ENCODE results near the gene RNF114. TPM values are rescaled to one million over a fixed set of nuclear protein-coding genes. Genes with fewer than 3 reads are reported as not detected.

The RNF114 gene
- total RNA-seq: 72.4 and 89.9 TPM in 2 replicates

GRCh38 chr20:49936153-49937026 lies at the start of gene RNF114:
RNF114 (plus strand) TSS chr20:49936397; CDS start chr20:49936413, 16 bp downstream.

GRCh38 chr20:49915380-49916145 lies 20.6 kb upstream of the RNF114 start, which contains the start of gene SPATA2:
SPATA2 (minus strand) TSS chr20:49915529; CDS start chr20:49908490, 7,039 bp downstream.

GRCh38 chr20:49982346-49983122 lies 46.3 kb downstream of the RNF114 start, which contains the start of gene SNAI1:
SNAI1 (plus strand) TSS chr20:49982980; CDS start chr20:49983060, 80 bp downstream.

Small RNAs within 50 kb of the gene (small RNA-seq; reads per million reads assigned to genes)
- not detected for gene RF00017
- not detected for gene RF00019
- not detected for gene RNU6-147P

Other genes starting within 250 kb of the RNF114 start
- gene B4GALT5, start 222.5 kb upstream of the RNF114 start, total RNA-seq: 19.3 and 20.2 TPM in 2 replicates
- gene SLC9A8, start 123.6 kb upstream of the RNF114 start, total RNA-seq: 10.1 and 10.8 TPM in 2 replicates
- 3.1 and 3.5 TPM in 2 replicates for gene SPATA2, start 20.9 kb upstream of the RNF114 start, total RNA-seq
- gene SNAI1, start 46.6 kb downstream of the RNF114 start, total RNA-seq: 2.7 and 4.6 TPM in 2 replicates
- gene UBE2V1, start 176.8 kb downstream of the RNF114 start, total RNA-seq: 95.7 and 105 TPM in 2 replicates
- 19.5 and 24.0 TPM in 2 replicates for gene PEDS1, start 217.3 kb downstream of the RNF114 start, total RNA-seq

All from articular chondrocyte of knee joint (primary cell).